ENCODE results near the gene ATP2C1.

The ATP2C1 gene

GRCh38 chr3:131018970-131019369 lies 125.1 kb downstream of the ATP2C1 start:
- no peak for DNase-seq (ENCODE audit: low read depth)
- H3K4me3 ChIP-seq (ENCODE audit: low read length): no peak overlapping the region
- TF ChIP-seq CTCF (conservative IDR thresholded peaks at IDR 0.05; ENCODE audit: low read length): no peak

GRCh38 chr3:131020122-131020693 lies 126.3 kb downstream of the ATP2C1 start:
- H3K4me3 ChIP-seq (ENCODE audit: low read length): no peak overlapping the region
- no peak for TF ChIP-seq CTCF (conservative IDR thresholded peaks at IDR 0.05; ENCODE audit: low read length)
- peak; percentile 16 for DNase-seq (ENCODE audit: low read depth)

- TF ChIP-seq CTCF (conservative IDR thresholded peaks at IDR 0.05; ENCODE audit: low read length): no peak
- peak overlapping the region; percentile 86 for H3K4me3 ChIP-seq (ENCODE audit: low read length)
- DNase-seq (ENCODE audit: low read depth): no peak
Measured at GRCh38 chr3:131025539-131025938, 131.7 kb downstream of the ATP2C1 start.

- TF ChIP-seq CTCF (conservative IDR thresholded peaks at IDR 0.05; ENCODE audit: low read length): no peak
- DNase-seq (ENCODE audit: low read depth): peak; percentile 86
- peak within 1 kb of the TSS; percentile 86 for H3K4me3 ChIP-seq (ENCODE audit: low read length)
Measured at GRCh38 chr3:131026321-131027151, 132.7 kb downstream of the ATP2C1 start, which contains the start of the genes ASTE1 and NEK11. Gene ASTE1, minus strand, starts transcription at chr3:131026825. Its CDS starts 1,519 bp downstream, at chr3:131025306. Gene NEK11, plus strand, starts transcription at chr3:131026877. Its CDS starts 2,832 bp downstream, at chr3:131029709.

DNA sequence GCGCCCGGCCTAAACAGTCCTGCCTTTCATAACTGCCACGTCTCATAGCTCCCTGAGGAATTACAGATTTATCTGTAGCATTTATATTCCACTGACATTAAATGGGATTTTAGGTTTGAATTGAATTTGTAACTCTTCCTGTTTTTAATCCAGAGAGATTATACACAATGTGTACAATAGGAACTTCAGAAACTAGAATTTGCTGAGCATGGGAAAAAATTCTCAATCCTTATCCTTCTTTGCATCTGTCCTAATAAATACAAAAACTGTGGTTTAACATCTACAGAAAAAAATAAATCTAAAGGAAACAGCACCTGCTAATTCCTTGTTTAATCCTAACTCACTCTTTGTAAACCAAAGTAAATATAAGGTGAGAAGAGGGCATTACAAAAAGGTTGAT lies 135.0 kb downstream of the ATP2C1 start:
- TF ChIP-seq CTCF (conservative IDR thresholded peaks at IDR 0.05; ENCODE audit: low read length): no peak
- no peak for DNase-seq (ENCODE audit: low read depth)
- no peak overlapping the region for H3K4me3 ChIP-seq (ENCODE audit: low read length)

GRCh38 chr3:131031660-131032059 lies 137.8 kb downstream of the ATP2C1 start:
- TF ChIP-seq CTCF (conservative IDR thresholded peaks at IDR 0.05; ENCODE audit: low read length): no peak
- no peak overlapping the region for H3K4me3 ChIP-seq (ENCODE audit: low read length)
- peak; percentile 75 for DNase-seq (ENCODE audit: low read depth)

Measured in AG10803 (cell line).